ENCODE measurements around the gene WBP1L.

WBP1L gene

DNA sequence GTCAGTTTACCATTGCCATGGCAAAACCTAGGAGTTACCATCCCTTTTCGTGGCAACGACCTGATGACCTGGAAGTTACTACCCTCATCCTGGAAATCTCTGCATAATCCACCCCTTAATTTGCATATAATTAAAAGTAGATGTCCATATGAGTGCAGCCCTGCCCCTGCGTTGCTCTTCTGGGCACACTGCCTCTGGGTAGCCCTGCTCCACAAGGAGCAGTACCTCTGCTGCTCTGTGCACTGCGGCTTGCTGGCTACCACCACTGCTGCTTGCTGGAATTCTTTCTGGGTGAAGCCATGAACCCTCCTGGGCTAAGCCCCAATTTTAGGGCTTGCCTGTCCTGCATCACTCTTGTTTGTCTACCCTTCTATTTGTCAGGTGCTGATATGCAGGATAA is 80.9 kb downstream of the WBP1L start:
- Histone ChIP-seq H3K27me3 (ENCODE audit: insufficient read depth, poor library complexity, severe bottlenecking) (no peaks in the 10 kb centered on the region), H3K27ac (replicated peaks) (no peak overlapping the region), H3K4me3 (replicated peaks; ENCODE audit: insufficient read depth, low read length) (no peak overlapping the region)
- DNase-seq (ENCODE audit: low read depth in 1 of 2, low spot score in 1 of 2) = no peak
- TF ChIP-seq SPI1 (IDR thresholded peaks at IDR 0.05; ENCODE audit: borderline replicate concordance, low read depth) (no peak), GABPA (IDR thresholded peaks at IDR 0.05; ENCODE audit: low read depth) (no peak), CTCF (IDR thresholded peaks at IDR 0.05; ENCODE audit: insufficient read depth, low read length) (no peak)

GRCh38 chr10:102826148-102826796 is 82.5 kb downstream of the WBP1L start:
- Histone ChIP-seq H3K27ac (replicated peaks) (no peak overlapping the region), H3K27me3 (ENCODE audit: insufficient read depth, poor library complexity, severe bottlenecking) (no peaks in the 10 kb centered on the region), H3K4me3 (replicated peaks; ENCODE audit: insufficient read depth, low read length) (no peak overlapping the region)
- no peak for DNase-seq (ENCODE audit: low read depth in 1 of 2, low spot score in 1 of 2)
- TF ChIP-seq POLR2AphosphoS5 (IDR thresholded peaks at IDR 0.05; ENCODE audit: low read depth) = no peak
- no peak for TF ChIP-seq REST (IDR thresholded peaks at IDR 0.05; ENCODE audit: insufficient replicate concordance, low read depth)
- TF ChIP-seq CTCF (IDR thresholded peaks at IDR 0.05; ENCODE audit: insufficient read depth, low read length) = no peak
- TF ChIP-seq GABPA (IDR thresholded peaks at IDR 0.05; ENCODE audit: low read depth) = no peak
- TF ChIP-seq SPI1 (IDR thresholded peaks at IDR 0.05; ENCODE audit: borderline replicate concordance, low read depth) = no peak

DNA sequence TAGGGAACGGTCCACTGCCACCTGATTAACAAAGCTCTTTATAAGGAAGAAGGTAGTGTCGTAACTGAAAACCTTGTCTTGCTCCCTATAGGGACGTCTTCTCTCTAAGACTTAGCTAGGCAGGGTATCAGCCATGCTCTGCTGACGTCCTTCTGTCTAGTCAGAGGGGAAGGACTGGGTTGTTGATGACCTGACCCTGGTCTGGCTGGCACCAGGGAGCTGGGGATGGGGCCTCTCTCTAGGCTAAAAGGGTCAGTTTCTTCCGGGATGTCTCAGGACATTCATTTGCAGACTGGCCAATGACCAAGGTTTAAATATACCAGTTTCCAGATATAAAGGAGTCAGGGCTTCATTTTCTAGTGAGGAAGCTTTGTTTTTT is 83.8 kb downstream of the WBP1L start:
- DNase-seq (ENCODE audit: low read depth in 1 of 2, low spot score in 1 of 2) = no peak
- TF ChIP-seq POLR2AphosphoS5 (IDR thresholded peaks at IDR 0.05; ENCODE audit: low read depth) (no peak), GABPA (IDR thresholded peaks at IDR 0.05; ENCODE audit: low read depth) (no peak), SPI1 (IDR thresholded peaks at IDR 0.05; ENCODE audit: borderline replicate concordance, low read depth) (no peak), CTCF (IDR thresholded peaks at IDR 0.05; ENCODE audit: insufficient read depth, low read length) (no peak), REST (IDR thresholded peaks at IDR 0.05; ENCODE audit: insufficient replicate concordance, low read depth) (no peak)
- Histone ChIP-seq H3K4me3 (replicated peaks; ENCODE audit: insufficient read depth, low read length) (no peak overlapping the region), H3K27ac (replicated peaks) (no peak overlapping the region), H3K27me3 (ENCODE audit: insufficient read depth, poor library complexity, severe bottlenecking) (no peaks in the 10 kb centered on the region)

All from HL-60 (cell line).